Gastroesophageal sphincter (tissue), 4 donors: ENCODE measurements around the gene ANKRD40CL. TPM values are rescaled to one million over a fixed set of nuclear protein-coding genes. Genes with fewer than 3 reads are reported as not detected.

Source experiments
- ATAC-seq: fragments of 150-250 bp; one replicate; pipeline ENCODE4 v1.9.1; 2016; ENCODE audit warnings: mild to moderate bottlenecking, moderate library complexity
- H3K27ac ChIP-seq, 4 donors: fragments of 200-600 bp; sonication (generic) in 3 of 4; 1 replicate in 3 of 4; 2 replicates in 1 of 4; pipeline ENCODE4 v1.5.1; 2016 to 2019
- H3K27me3 ChIP-seq: fragments of 200-600 bp; sonication (generic); one replicate; pipeline ENCODE4 v1.5.1; 2019
- H3K36me3 ChIP-seq, 2 donors: fragments of 200-600 bp; sonication (generic); one replicate each; pipeline ENCODE4 v1.5.1; 2019; ENCODE audit warnings: control low read depth in 1 of 2
- H3K4me1 ChIP-seq, 3 donors: fragments of 200-600 bp; sonication (generic); 1 replicate in 2 of 3; 2 replicates in 1 of 3; pipeline ENCODE4 v1.5.1; 2016 to 2019; ENCODE audit warnings: control low read depth in 2 of 3
- H3K4me3 ChIP-seq, 2 donors: fragments of 200-600 bp; sonication (generic); one replicate each; pipeline ENCODE4 v1.5.1; 2019; ENCODE audit warnings: mild to moderate bottlenecking in 1 of 2, moderate library complexity in 1 of 2
- H3K9me3 ChIP-seq, 3 donors: fragments of 200-600 bp; sonication (generic); one replicate each; pipeline ENCODE4 v1.5.1; 2017 to 2019; ENCODE audit warnings: control low read depth in 2 of 3
- CTCF ChIP-seq, 4 experiments: fragments of 200-600 bp in 2 of 4; fragments of 450-650 bp in 2 of 4; sonication (generic) in 1 of 4; IDR thresholded peaks; one replicate each; pipeline ENCODE4 v1.5.1; 2017 to 2019; ENCODE audit warnings: antibody characterized with exemption in 4 of 4, mild to moderate bottlenecking in 2 of 4, moderate library complexity in 2 of 4
- EP300 ChIP-seq: sonication (generic); formaldehyde crosslinking; IDR thresholded peaks from one replicate; pipeline ENCODE4 v1.6.1; 2017; ENCODE audit warnings: antibody characterized with exemption, mild to moderate bottlenecking
- POLR2A ChIP-seq, 2 donors: fragments of 450-650 bp; IDR thresholded peaks; one replicate each; pipeline ENCODE4 v1.6.1; 2017; ENCODE audit warnings: antibody characterized with exemption in 2 of 2, mild to moderate bottlenecking in 2 of 2, moderate library complexity in 1 of 2
- POLR2AphosphoS5 ChIP-seq: sonication (generic); formaldehyde crosslinking; IDR thresholded peaks from one replicate; pipeline ENCODE4 v1.6.1; 2017; ENCODE audit warnings: antibody characterized with exemption
- WGBS, 2 donors: methylation state at CpG; one replicate each; pipeline ENCODE4 v1.1.5; 2018; ENCODE audit warnings: low coverage in 1 of 2; 5-methylcytosine and 5-hydroxymethylcytosine counted together
- total RNA-seq, 4 donors: library from RNA; depleted of rRNA; stranded (reverse); fragments of >200 nt; gene quantifications; one replicate each; pipeline ENCODE4 v1.1.0, GENCODE V29; 2016

ANKRD40CL gene
- total RNA-seq, 4 donors from 2014 or later, result not detected

- WGBS, 2 donors, result 81 to 82% methylated on average over 6 of the region's 6 CpGs
- Histone ChIP-seq H3K36me3 (no peaks in the 10 kb centered on the region), H3K27ac (no peak overlapping the region), H3K4me1 (no peaks in the 10 kb centered on the region), H3K9me3 (no peaks in the 10 kb centered on the region), H3K27me3 (no peaks in the 10 kb centered on the region), H3K4me3 (no peak overlapping the region)
- TF ChIP-seq POLR2A (IDR thresholded peaks at IDR 0.05) (no peak), EP300 (no peak), CTCF (IDR thresholded peaks at IDR 0.05) (no peak), POLR2AphosphoS5 (no peak)
- ATAC-seq, result no peak
Observed at GRCh38 chr17:50803676-50804075, 36.4 kb upstream of the ANKRD40CL start.

- Histone ChIP-seq H3K4me1 (no peaks in the 10 kb centered on the region), H3K9me3 (no peaks in the 10 kb centered on the region), H3K27me3 (no peaks in the 10 kb centered on the region), H3K27ac (no peak overlapping the region), H3K36me3 (no peaks in the 10 kb centered on the region), H3K4me3 (no peak overlapping the region)
- TF ChIP-seq POLR2A (IDR thresholded peaks at IDR 0.05) (no peak), POLR2AphosphoS5 (no peak), CTCF (IDR thresholded peaks at IDR 0.05) (no peak), EP300 (no peak)
- 86% methylated on average over 8 of the region's 12 CpGs; no CpG with 5 or more reads in 1 of the 2 donors for WGBS, 2 donors
- no peak for ATAC-seq
Observed at GRCh38 chr17:50802609-50803571, 35.6 kb upstream of the ANKRD40CL start.

GRCh38 chr17:50800196-50800700 lies 32.9 kb upstream of the ANKRD40CL start:
- H3K27ac ChIP-seq, result no peak overlapping the region
- no peak overlapping the region for H3K4me3 ChIP-seq
- WGBS, 2 donors, result 88 to 96% methylated on average over 8 to 10 of the region's 12 CpGs
- peaks cover 0 to 6% (median 0%) of the 10 kb centered on the region in 3 donors for H3K4me1 ChIP-seq
- TF ChIP-seq POLR2A (IDR thresholded peaks at IDR 0.05) (no peak), EP300 (no peak), POLR2AphosphoS5 (no peak), CTCF (IDR thresholded peaks at IDR 0.05) (no peak)
- no peak for ATAC-seq
- H3K27me3 ChIP-seq, result no peaks in the 10 kb centered on the region
- H3K36me3 ChIP-seq, result no peaks in the 10 kb centered on the region
- no peaks in the 10 kb centered on the region for H3K9me3 ChIP-seq

- no peak for ATAC-seq
- TF ChIP-seq POLR2AphosphoS5 (no peak), EP300 (no peak), CTCF (IDR thresholded peaks at IDR 0.05) (no peak), POLR2A (IDR thresholded peaks at IDR 0.05) (no peak)
- no peak overlapping the region for H3K27ac ChIP-seq
- WGBS, 2 donors, result 79% methylated on average over 2 of the region's 9 CpGs; no CpG with 5 or more reads in 1 of the 2 donors
- H3K4me1 ChIP-seq, result peaks cover 0 to 6% (median 0%) of the 10 kb centered on the region in 3 donors
- no peaks in the 10 kb centered on the region for H3K9me3 ChIP-seq
- H3K27me3 ChIP-seq, result no peaks in the 10 kb centered on the region
- H3K36me3 ChIP-seq, result no peaks in the 10 kb centered on the region
- H3K4me3 ChIP-seq, result no peak overlapping the region
Observed at GRCh38 chr17:50799582-50799981, 32.3 kb upstream of the ANKRD40CL start.
